Motor neuron (in vitro differentiated cells): Measurements from ENCODE around the gene ATF6. TPM values are rescaled to one million over a fixed set of nuclear protein-coding genes. Genes with fewer than 3 reads are reported as not detected.

Source experiments
- ATAC-seq, 8 experiments: fragments of 200-7000 bp; cut with Tn5 transposase; replicated peaks in 6 of 8; 2 replicates each; pipeline ENCODE4 v1.8.0; 2021; ENCODE audit warnings: mild to moderate bottlenecking in 8 of 8, moderate library complexity in 8 of 8
- H3K27ac ChIP-seq, 2 donors: fragments of 250-450 bp; sonication (Bioruptor Pico); 2 replicates each; pipeline ENCODE4 v1.9.0; 2021; ENCODE audit warnings: antibody characterized with exemption in 2 of 2, mild to moderate bottlenecking in 2 of 2, moderate library complexity in 1 of 2
- H3K4me1 ChIP-seq, 2 donors: fragments of 250-450 bp; sonication (Bioruptor Pico); replicated peaks in 1 of 2; 2 replicates each; pipeline ENCODE4 v1.6.1; 2021; ENCODE audit warnings: antibody characterized with exemption in 2 of 2, mild to moderate bottlenecking in 2 of 2, moderate library complexity in 1 of 2
- H3K4me3 ChIP-seq, 5 donors: fragments of 250-450 bp; sonication (Bioruptor Pico); 2 replicates each; pipeline ENCODE4 v1.9.0; 2021; ENCODE audit warnings: antibody characterized with exemption in 5 of 5, mild to moderate bottlenecking in 5 of 5, moderate library complexity in 4 of 5
- WGBS, 10 experiments: fragments of 450-650 bp; shearing (Covaris generic); methylation state at CpG; one replicate each; pipeline ENCODE4 v1.0.0; 2022; 5-methylcytosine and 5-hydroxymethylcytosine counted together
- in situ Hi-C, 9 experiments: fragments of 400-800 bp; cut with MboI; loops; one replicate each; pipeline ENCODE4 v1.15.0; 2021; ENCODE audit warnings: low sequenced_read_pairs in 9 of 9, low pct_unique_long_range_greater_than_20kb in 2 of 9; ENCODE audit not compliant: unreplicated experiment in 9 of 9
- total RNA-seq, 8 experiments: library from RNA; unstranded; fragments of 300-600 nt; gene quantifications; 2 replicates each; pipeline versions ENCODE4 v1.2.3 to v1.2.4, GENCODE V29; 2022

ATF6 gene
- total RNA-seq, 8 experiments from 2014 or later, result 18.2 to 46.3 (median 30.6) TPM

DNA sequence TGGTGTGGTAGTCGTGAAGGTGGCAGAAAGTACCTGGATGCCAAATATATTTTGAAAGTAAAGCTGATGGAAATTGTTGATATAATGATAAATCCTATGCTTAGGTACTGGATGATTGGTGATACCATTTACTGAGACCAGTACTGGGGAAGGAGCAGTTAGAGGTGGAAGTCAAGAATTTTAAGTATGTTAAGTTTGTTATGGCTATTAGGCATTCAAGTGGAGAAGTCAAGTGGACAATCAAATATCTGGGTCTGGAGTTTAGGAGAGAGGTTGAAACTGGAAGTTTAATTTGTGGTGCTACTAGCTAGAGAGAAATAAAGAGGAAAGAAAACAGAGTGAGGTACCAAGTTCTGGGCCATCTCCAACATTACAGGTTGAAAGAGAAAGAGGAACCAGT, 89.1 kb downstream of the ATF6 start:
- no peak overlapping the region for H3K4me3 ChIP-seq
- no peak for ATAC-seq
- H3K27ac ChIP-seq, result no peak overlapping the region
- 86 to 100% (median 100%) methylated on average over 1 of the region's 1 CpG; no CpG with 5 or more reads in 2 of the 10 experiments for WGBS, 10 experiments
- in situ Hi-C loops, result no loop called here
- no peaks in the 10 kb centered on the region for H3K4me1 ChIP-seq

- no peak overlapping the region for H3K27ac ChIP-seq
- no peak overlapping the region for H3K4me3 ChIP-seq
- in situ Hi-C loops, result no loop called here
- WGBS, 10 experiments, result 75 to 100% (median 95%) methylated on average over 1 of the region's 1 CpG; no CpG with 5 or more reads in 1 of the 10 experiments
- no peak for ATAC-seq
- H3K4me1 ChIP-seq, result no peaks in the 10 kb centered on the region
Measured at GRCh38 chr1:161858271-161858670, 92.2 kb downstream of the ATF6 start.

DNA sequence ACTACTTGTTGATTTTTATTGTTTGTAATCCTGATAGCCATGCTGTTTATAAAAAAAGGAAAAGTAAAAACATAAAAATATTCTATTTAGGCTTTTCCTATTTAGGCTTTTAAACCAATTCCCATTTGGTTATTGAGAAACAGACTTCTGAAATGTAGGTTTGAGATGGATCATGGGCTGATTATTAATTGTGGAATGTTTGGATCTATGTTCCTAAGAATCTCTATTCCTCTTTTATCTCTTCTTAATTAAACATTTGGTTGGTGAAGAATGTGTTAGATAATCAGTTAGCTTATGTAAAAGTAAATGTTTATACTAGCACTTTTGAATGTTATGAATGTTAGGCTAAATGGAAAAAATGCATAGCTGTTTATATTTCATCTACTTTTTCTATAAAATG, 97.4 kb downstream of the ATF6 start:
- H3K27ac ChIP-seq, result no peak overlapping the region
- no peaks in the 10 kb centered on the region for H3K4me1 ChIP-seq
- no peak for ATAC-seq
- H3K4me3 ChIP-seq, result no peak overlapping the region
- in situ Hi-C loops, result no loop called here

GRCh38 chr1:161864577-161864976, 98.5 kb downstream of the ATF6 start:
- in situ Hi-C loops, result no loop called here
- 40 to 100% (median 92%) methylated on average over 1 of the region's 1 CpG; no CpG with 5 or more reads in 3 of the 10 experiments for WGBS, 10 experiments
- Histone ChIP-seq H3K27ac (no peak overlapping the region), H3K4me1 (no peaks in the 10 kb centered on the region), H3K4me3 (no peak overlapping the region)
- peak in 1 of 8 experiments; percentile 45 for ATAC-seq

- ATAC-seq, result no peak
- in situ Hi-C loops, result no loop called here
- no peak overlapping the region for H3K4me3 ChIP-seq
- H3K4me1 ChIP-seq, result no peaks in the 10 kb centered on the region
- 81 to 100% (median 95%) methylated on average over 1 to 3 of the region's 3 CpGs for WGBS, 10 experiments
- H3K27ac ChIP-seq, result no peak overlapping the region
Measured at GRCh38 chr1:161866241-161866640, 100.1 kb downstream of the ATF6 start.

- H3K27ac ChIP-seq, result no peak overlapping the region
- H3K4me3 ChIP-seq, result no peak overlapping the region
- no peaks in the 10 kb centered on the region for H3K4me1 ChIP-seq
- ATAC-seq, result no peak
- in situ Hi-C loops, result no loop called here
- WGBS, 10 experiments, result 33 to 100% (median 90%) methylated on average over 1 to 2 of the region's 2 CpGs; no CpG with 5 or more reads in 1 of the 10 experiments
Measured at GRCh38 chr1:161868832-161869231, 102.7 kb downstream of the ATF6 start.

DNA sequence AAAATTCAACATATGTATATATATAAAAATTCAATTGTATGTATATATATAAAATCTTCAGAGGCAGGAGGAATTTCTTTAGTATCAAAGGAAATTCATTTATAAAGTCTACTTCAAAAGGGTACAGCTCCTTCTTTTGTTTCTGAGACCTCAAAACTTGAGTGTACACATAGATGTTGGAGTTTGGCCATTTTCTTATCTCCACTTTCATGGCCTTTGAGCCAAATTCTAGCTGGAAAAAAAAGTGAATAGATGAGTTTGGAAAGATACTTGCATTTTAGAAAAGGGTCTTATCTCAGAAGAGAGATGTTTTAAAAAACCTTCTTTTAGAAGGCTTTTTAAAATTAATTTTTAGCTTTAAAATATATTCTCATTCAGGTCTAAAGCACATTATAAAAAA, 103.2 kb downstream of the ATF6 start:
- Histone ChIP-seq H3K4me3 (no peak overlapping the region), H3K4me1 (no peaks in the 10 kb centered on the region), H3K27ac (no peak overlapping the region)
- in situ Hi-C loops, result no loop called here
- ATAC-seq, result no peak

GRCh38 chr1:161872506-161872905, 106.4 kb downstream of the ATF6 start:
- no peak overlapping the region for H3K27ac ChIP-seq
- H3K4me3 ChIP-seq, result no peak overlapping the region
- WGBS, 10 experiments, result 56 to 96% (median 83%) methylated on average over 2 of the region's 2 CpGs
- in situ Hi-C loops, result no loop called here
- H3K4me1 ChIP-seq, result no peaks in the 10 kb centered on the region
- ATAC-seq, result no peak

GRCh38 chr1:161879261-161879660, 113.1 kb downstream of the ATF6 start:
- ATAC-seq, result no peak
- in situ Hi-C loops, result loop anchor here in 1 of 9 experiments (25.0 kb wide), 1 partner anchor 158 kb away; no protein-coding TSS in a partner anchor
- no peak overlapping the region for H3K27ac ChIP-seq
- H3K4me1 ChIP-seq, result no peaks in the 10 kb centered on the region
- no peak overlapping the region for H3K4me3 ChIP-seq
- WGBS, 10 experiments, result 88 to 100% (median 100%) methylated on average over 1 of the region's 1 CpG; no CpG with 5 or more reads in 2 of the 10 experiments

DNA sequence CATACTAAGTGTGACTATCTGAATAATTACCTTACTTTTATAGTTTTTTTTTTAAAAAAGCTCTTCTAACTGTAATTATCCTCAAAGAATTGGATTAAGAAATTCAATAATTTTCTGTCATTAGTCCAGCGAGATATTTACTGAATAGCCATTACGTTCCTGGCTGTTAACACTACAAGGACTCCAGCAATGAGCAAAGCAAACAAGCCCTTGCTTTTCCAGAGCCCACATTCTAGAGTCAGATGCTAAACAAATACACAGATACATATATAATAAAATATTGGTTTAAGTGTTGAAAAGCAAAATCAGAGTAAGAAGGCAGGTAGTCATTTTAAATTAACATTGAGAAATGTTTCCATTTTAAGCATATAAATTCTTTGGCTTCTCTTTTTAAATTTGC, 118.4 kb downstream of the ATF6 start:
- Histone ChIP-seq H3K27ac (no peak overlapping the region), H3K4me3 (no peak overlapping the region), H3K4me1 (no peaks in the 10 kb centered on the region)
- peak in 1 of 8 experiments; percentile 45 for ATAC-seq
- in situ Hi-C loops, result loop anchor here in 1 of 9 experiments (25.0 kb wide), 1 partner anchor 153 kb away; no protein-coding TSS in a partner anchor
- 0 to 94% (median 93%) methylated on average over 2 of the region's 2 CpGs; no CpG with 5 or more reads in 3 of the 10 experiments for WGBS, 10 experiments

DNA sequence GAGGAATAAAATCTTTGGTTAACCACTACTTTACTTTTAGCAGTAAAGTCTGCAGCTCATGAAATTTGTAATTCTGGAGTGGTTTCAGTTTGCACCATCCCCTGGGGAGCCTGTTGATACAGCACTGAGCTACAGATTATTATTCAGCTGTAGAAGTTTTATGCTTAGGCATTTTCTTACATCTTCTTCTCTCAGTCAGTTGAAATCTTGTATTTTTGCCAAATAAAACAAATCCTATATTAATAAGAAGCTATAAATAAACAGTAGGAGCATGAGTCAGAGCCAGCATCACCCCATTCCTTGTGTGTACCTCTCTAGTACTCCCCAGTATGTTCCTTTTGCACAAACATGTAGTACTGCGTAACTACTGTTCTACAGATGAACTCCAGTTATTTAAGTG, 118.9 kb downstream of the ATF6 start:
- WGBS, 10 experiments, result 93 to 100% (median 100%) methylated on average over 1 of the region's 1 CpG; no CpG with 5 or more reads in 3 of the 10 experiments
- ATAC-seq, result peak in 4 of 8 experiments; percentile 19 to 66 (median 30)
- Histone ChIP-seq H3K27ac (no peak overlapping the region), H3K4me3 (no peak overlapping the region), H3K4me1 (no peaks in the 10 kb centered on the region)
- in situ Hi-C loops, result loop anchor here in 1 of 9 experiments (25.0 kb wide), 1 partner anchor 152 kb away; no protein-coding TSS in a partner anchor

- in situ Hi-C loops, result loop anchor here in 1 of 9 experiments (25.0 kb wide), 1 partner anchor 152 kb away; no protein-coding TSS in a partner anchor
- H3K27ac ChIP-seq, result no peak overlapping the region
- no peak overlapping the region for H3K4me3 ChIP-seq
- WGBS, 10 experiments, result 73 to 100% (median 100%) methylated on average over 1 of the region's 1 CpG; no CpG with 5 or more reads in 1 of the 10 experiments
- no peak for ATAC-seq
- H3K4me1 ChIP-seq, result no peaks in the 10 kb centered on the region
Measured at GRCh38 chr1:161885759-161886158, 119.6 kb downstream of the ATF6 start.

GRCh38 chr1:161886589-161886988, 120.5 kb downstream of the ATF6 start:
- in situ Hi-C loops, result loop anchor here in 1 of 9 experiments (25.0 kb wide), 1 partner anchor 151 kb away; no protein-coding TSS in a partner anchor
- no peak for ATAC-seq
- no peaks in the 10 kb centered on the region for H3K4me1 ChIP-seq
- H3K27ac ChIP-seq, result no peak overlapping the region
- 73 to 100% (median 96%) methylated on average over 1 to 5 of the region's 5 CpGs; no CpG with 5 or more reads in 1 of the 10 experiments for WGBS, 10 experiments
- no peak overlapping the region for H3K4me3 ChIP-seq

GRCh38 chr1:161887730-161888287, 121.7 kb downstream of the ATF6 start:
- no peak for ATAC-seq
- 43 to 100% (median 90%) methylated on average over 1 to 3 of the region's 3 CpGs for WGBS, 10 experiments

More at GRCh38 chr1:161887730-161888287, 121.7 kb downstream of the ATF6 start:
- in situ Hi-C loops, result loop anchor here in 1 of 9 experiments (25.0 kb wide), 1 partner anchor 149 kb away; no protein-coding TSS in a partner anchor
- no peak overlapping the region for H3K27ac ChIP-seq
- H3K4me3 ChIP-seq, result no peak overlapping the region
- no peaks in the 10 kb centered on the region for H3K4me1 ChIP-seq
